HG03135 (cell line): ENCODE results near the gene MYBPC1.
"Not testable (repeated sequence)": the region's sequence is repeated elsewhere in the genome, so short reads cannot be mapped to it uniquely, and the experiment has no call there.

Experiments used
- ATAC-seq: cut with Tn5 transposase; IDR thresholded peaks from one replicate; pipeline ENCODE4 v1.9.1; 2021; ENCODE audit warnings: mild to moderate bottlenecking, moderate library complexity; ENCODE audit not compliant: unreplicated experiment

Gene MYBPC1

GRCh38 chr12:101653503-101653902 lies 58.7 kb downstream of the MYBPC1 start:
- ATAC-seq = no peak

DNA sequence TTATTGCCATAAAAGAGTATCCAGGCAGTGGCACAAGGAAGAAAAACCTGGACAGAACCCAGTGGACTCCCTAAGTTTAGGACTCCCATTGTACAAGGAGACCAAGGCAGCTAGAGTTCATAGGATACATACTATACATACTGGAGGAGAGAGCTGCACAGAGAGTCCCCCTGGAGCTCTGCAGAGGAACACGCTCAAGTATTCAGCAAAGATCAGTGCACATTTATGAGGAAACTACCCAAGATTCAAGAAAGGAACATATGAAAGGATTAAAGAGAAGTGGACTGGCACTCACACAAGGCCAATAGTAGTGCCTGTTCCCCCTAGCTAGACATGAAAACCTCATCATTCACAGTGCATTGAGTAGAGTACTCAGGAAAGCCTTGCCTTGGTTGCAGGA lies 59.7 kb downstream of the MYBPC1 start:
- ATAC-seq = no peak

DNA sequence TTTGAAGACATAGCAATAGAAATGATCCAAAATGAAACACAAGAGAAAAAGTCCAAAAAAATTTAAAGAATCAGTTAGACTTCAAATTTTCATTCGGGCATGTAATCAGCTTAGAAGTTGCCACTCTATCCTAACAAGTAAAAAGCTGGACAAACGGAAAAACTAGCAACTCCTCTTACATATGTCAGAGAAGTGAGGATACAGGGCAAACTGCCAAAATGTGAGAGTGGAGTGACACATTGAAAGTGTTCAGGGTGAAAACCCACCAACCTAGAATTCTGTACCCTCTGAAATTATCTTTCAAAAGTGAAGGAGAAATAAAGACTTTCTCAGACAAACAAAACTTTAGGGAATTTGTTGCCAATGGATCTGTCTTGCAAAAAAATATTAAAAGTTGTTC lies 60.6 kb downstream of the MYBPC1 start:
- ATAC-seq = no peak

GRCh38 chr12:101660662-101661061 lies 65.9 kb downstream of the MYBPC1 start:
- not testable (repeated sequence) for ATAC-seq

- ATAC-seq = no peak
Observed at GRCh38 chr12:101663298-101663697, 68.5 kb downstream of the MYBPC1 start.

DNA sequence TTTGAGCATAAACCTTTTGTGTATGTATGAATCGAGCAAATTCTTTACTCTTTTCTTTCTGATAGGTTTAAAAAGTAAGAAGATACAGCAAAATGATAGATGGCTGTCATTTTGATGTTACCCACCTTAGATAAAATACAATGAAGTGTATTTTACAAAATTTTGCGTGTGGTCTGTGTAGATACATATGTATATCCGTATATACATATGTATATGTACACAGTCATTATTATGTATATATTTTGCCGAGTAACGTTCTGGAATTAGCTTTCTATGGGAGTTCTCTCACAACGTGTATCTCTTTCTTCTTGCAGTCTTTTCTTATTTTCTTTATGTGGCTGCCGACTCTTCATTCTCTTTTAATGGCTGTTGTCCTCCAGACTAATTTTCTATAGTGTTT lies 70.2 kb downstream of the MYBPC1 start:
- ATAC-seq = no peak

DNA sequence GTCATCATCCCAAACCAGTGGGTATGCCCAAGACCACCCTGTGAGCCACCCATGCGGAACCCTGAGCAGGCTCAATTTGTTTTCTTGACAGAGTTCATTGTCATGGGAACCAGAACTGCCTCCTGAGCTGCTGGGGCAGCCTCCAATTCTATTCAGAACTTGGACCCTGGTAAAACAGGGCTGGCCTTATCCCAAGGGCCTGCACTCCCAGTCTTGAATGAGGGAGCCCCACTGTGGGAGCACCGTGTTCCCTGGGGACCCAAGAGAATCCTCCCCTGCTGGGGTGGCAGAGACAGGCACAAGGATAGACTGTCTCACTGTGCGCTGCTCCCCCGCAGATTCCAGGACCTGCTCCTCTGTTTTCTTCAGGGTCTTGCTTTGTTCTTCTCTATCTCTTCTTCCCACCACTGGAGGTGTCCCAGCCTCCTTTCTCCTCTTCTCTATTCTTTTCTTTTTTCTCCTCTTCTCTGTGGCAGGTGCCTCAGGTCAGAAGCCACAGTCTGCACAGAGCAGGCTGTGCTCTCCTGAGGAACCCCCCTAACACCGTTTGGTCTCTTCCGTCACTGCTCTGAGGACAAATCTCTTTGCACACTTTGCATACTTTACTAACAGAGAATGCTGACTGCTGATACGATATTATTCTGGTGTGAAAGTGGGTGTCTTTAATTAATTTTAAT lies 71.4 kb downstream of the MYBPC1 start:
- ATAC-seq = no peak

DNA sequence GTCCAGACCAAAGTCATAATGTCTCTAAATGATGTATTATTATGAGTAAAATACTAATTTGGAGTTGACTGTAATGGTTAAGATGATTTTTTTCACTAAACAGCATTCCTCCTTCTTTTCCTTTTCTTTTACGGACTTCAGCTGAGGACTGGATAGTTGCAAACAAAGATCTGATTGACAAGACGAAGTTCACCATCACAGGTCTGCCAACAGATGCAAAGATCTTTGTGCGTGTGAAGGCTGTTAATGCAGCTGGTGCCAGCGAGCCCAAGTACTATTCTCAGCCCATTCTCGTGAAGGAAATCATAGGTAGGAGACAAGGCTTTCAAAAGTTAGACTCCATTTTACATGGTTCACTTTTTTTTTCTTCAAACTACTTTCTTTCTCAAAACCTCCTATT lies 72.8 kb downstream of the MYBPC1 start:
- ATAC-seq = no peak

DNA sequence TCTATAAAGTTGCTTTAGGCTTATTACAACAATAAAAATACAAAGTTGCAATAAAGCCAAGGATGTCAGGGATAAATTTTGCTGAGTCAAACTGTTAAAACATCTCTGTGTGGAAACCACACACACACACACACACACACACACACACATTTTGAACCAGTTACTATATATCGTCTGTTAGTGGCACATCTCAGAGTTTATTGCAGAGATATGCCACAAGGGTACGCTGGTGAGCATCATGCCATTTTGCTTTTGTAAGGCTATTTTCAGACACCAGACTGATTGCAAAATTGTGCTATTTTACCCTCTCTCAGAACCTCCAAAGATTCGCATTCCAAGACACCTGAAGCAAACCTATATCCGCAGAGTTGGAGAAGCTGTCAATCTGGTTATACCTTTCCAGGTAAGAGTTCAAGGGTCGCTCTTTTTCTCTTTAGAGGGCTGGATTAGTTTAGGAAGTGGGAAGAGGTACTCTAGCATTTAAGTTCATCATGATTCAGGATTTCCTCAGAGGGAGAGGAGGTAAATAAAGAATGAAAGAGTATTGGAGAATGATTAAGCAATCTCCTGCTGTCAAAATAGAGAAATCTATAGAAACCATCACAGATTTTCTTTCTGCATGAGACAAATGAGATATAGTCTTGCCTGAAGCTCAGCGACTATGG lies 75.4 kb downstream of the MYBPC1 start:
- ATAC-seq = no peak

DNA sequence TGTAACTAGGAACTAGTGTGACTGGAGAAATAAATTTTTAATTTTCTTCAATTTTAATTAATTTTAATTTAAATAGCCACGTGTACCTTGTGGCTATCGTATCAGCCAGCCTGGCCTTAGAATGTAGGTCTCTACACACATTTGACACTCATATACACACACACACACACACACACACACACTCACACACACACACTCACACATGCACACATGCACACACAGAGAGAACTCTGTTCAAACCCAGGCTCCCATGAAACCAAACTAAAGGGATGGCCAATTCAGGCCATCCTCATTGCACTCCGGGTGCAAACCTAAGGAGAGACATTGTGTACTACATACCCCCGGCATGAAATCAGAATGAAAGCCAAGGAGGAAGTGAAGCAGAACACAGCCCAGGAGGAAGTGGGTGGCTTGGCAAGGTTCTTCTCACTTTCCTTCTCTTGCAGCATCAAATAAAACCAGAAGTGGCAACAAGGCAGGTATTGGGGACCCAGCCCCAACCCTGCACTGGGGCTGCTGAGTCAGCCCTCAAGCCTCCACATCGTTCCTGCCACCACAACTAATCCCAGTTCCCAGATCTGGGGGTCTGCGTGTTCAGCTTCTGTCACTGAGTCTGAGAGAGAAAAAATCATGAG lies 76.5 kb downstream of the MYBPC1 start:
- ATAC-seq = peak; percentile 87

DNA sequence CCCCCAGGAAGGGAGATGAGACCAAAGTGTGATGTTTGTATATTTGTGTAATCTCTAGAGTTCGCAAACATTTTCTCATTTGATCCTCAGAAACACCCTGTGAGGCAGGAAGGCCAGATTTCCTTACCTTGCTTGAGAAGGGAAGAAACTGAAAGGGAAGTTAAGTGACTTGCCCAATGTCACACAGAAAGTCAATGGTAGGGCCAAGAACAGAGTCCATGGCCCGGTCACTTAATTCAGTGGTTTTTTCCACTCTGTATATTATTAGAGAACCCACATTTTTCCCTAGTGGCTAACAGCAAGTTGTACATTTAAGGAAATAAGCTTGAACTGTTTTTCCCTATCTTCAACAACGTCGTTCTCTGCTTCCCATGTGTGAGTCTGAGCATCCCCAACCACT lies 77.1 kb downstream of the MYBPC1 start:
- peak; percentile 3 for ATAC-seq

GRCh38 chr12:101675555-101675954 lies 80.8 kb downstream of the MYBPC1 start:
- no peak for ATAC-seq

GRCh38 chr12:101676497-101676896 lies 81.7 kb downstream of the MYBPC1 start:
- not testable (repeated sequence) for ATAC-seq

- no peak for ATAC-seq
Observed at GRCh38 chr12:101678081-101678480, 83.3 kb downstream of the MYBPC1 start.

DNA sequence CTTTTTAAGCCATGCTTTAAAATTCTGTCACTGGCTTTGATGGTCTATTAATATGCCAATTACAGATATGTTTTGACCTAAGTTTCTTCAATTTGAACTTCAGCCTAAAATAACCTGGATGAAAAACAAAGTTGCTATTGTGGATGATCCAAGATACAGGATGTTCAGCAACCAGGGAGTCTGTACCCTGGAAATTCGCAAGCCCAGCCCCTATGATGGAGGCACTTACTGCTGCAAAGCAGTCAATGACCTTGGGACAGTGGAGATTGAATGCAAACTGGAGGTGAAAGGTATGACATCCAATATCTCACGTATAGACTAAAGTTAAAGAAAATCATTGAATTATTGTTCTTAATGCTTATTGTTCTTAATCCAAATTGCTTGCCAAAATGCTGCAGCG lies 85.5 kb downstream of the MYBPC1 start:
- no peak for ATAC-seq

DNA sequence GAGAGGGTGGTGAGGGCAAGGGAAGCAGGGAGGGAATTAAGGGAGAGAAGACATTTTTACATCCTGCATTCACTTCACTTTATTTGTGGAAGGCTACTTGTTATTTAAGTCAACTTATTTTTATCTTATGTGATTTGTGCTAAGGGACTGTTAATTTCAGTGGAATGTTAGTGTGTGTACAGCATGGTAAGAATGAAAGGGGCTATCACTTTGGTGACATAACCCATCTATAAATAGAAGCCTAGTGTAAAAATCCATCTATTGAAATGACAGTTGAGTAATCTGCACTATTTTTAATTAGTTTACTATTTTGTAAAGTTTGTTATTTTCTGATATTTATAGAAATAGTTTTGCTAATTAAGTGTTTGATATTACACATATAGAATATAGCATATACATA lies 85.9 kb downstream of the MYBPC1 start:
- no peak for ATAC-seq

- not testable (repeated sequence) for ATAC-seq
Observed at GRCh38 chr12:101681627-101682026, 86.9 kb downstream of the MYBPC1 start.

GRCh38 chr12:101685092-101685491 lies 90.3 kb downstream of the MYBPC1 start:
- ATAC-seq = no peak

DNA sequence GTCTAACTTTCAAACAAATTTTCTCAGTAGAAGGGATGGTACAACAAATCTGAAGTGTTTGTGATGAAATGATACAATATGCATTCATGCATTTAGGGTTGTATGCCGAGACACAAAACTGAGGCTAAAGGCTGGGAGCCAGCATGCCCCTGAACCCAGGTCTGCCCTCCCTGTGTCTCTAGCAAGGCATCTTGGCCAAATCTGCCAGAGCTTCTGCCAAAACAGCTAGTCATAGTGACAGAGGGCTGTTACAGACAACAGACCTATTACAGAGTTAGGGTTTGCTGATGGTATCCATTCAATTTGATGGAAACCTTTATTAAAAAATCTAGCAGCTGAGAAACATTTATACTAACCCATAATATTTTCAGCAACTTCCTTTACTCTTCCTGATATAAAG lies 91.4 kb downstream of the MYBPC1 start:
- no peak for ATAC-seq

- no peak for ATAC-seq
Observed at GRCh38 chr12:101690544-101691098, 95.8 kb downstream of the MYBPC1 start.

DNA sequence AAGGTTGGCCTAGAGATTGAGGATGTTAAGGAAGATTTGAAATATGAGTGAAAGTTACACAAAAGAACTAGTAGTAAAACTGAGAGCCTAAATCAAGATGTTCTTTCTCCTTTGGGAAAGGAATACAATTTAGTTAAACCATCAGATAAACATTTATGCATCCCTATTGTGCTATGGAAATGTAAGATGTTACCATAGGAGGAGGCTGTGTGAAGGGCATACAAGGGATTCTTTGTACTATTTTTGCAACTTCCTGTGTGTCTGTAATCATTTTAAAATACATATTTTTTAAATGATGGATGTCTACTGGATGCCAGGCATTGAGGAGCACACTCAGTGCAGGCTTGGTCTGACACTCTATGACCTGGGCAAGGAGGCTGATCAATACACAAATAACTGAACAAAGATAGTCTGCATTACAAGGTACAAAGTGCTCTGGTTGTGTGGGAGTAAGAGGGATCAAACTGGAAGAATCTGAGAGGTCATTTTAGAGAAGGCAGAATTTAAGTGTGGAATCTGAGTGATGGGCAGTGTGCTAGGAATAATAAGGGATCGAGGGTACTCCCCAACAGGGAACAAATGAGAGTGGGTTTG lies 96.8 kb downstream of the MYBPC1 start:
- no peak for ATAC-seq
